ENCODE measurements around the gene TFB1M. TPM values are rescaled to one million over a fixed set of nuclear protein-coding genes. Genes with fewer than 3 reads are reported as not detected.

TFB1M gene
- total and polyA plus RNA-seq, 9 of the 15 experiments (the other 6 are each of a cell fraction or from before 2014, with no cell fraction given), result 34.6 to 145 (median 40.4) TPM

GRCh38 chr6:155314092-155314772, at the start of gene TFB1M (continued):
- no peak for TF ChIP-seq DMBX1 (CRISPR knock-in tag; IDR thresholded peaks at IDR 0.05; ENCODE audit: borderline replicate concordance)
- no peak for TF ChIP-seq ZHX1 (conservative IDR thresholded peaks at IDR 0.05; ENCODE audit: low read length)
- TF ChIP-seq EWSR1 (IDR thresholded peaks at IDR 0.05; ENCODE audit: borderline replicate concordance, low read depth, partially characterized antibody), result no peak
- TF ChIP-seq EHMT2 (IDR thresholded peaks at IDR 0.05), result no peak
- TF ChIP-seq FUS (optimal IDR thresholded peaks at IDR 0.05; ENCODE audit: low read depth, low read length), result no peak
- TF ChIP-seq KLF6 (CRISPR knock-in tag; IDR thresholded peaks at IDR 0.05; ENCODE audit: borderline replicate concordance), result no peak
- no peak for TF ChIP-seq KDM4B (IDR thresholded peaks at IDR 0.05; ENCODE audit: borderline replicate concordance in 2 of 2, low read depth in 1 of 2)
- no peak for TF ChIP-seq RUNX1 (IDR thresholded peaks at IDR 0.05; ENCODE audit: low read depth)
- peak; percentile 69 for TF ChIP-seq TAF9B (IDR thresholded peaks at IDR 0.05; ENCODE audit: partially characterized antibody)
- peak; percentile 40 to 92 (median 79) for TF ChIP-seq YY1 (IDR thresholded peaks at IDR 0.05; ENCODE audit: borderline replicate concordance in 1 of 3, control insufficient read depth in 1 of 3, extremely low read depth in 1 of 3, insufficient read depth in 3 of 3, insufficient read length in 1 of 3, insufficient replicate concordance in 2 of 3, low read depth in 1 of 3, low read length in 2 of 3)
- TF ChIP-seq E2F5 (CRISPR knock-in tag; IDR thresholded peaks at IDR 0.05), result no peak
- no peak for TF ChIP-seq STAT5A (IDR thresholded peaks at IDR 0.05; ENCODE audit: borderline replicate concordance, low read length)
- peak; percentile 70; the same call in 1 of the 2 replicates for TF ChIP-seq FOXP1 (CRISPR knock-in tag; IDR thresholded peaks at IDR 0.05)
- no peak for TF ChIP-seq ZNF583 (CRISPR knock-in tag; IDR thresholded peaks at IDR 0.05)
- TF ChIP-seq CBFB (CRISPR knock-in tag; IDR thresholded peaks at IDR 0.05), result no peak
- 0 out of 2 replicates have a peak, but pooled peaks have one; percentile 8 for TF ChIP-seq SMC3 (conservative IDR thresholded peaks at IDR 0.05; ENCODE audit: insufficient read depth, low read depth, low read length)
- no peak for TF ChIP-seq BRD9 (IDR thresholded peaks at IDR 0.05; ENCODE audit: low read depth, partially characterized antibody)
- no peak for TF ChIP-seq ZFX (CRISPR knock-in tag; IDR thresholded peaks at IDR 0.05)
- TF ChIP-seq TBL1XR1 (IDR thresholded peaks at IDR 0.05; ENCODE audit: low read length in 2 of 2), result no peak
- TF ChIP-seq RBM15 (IDR thresholded peaks at IDR 0.05; ENCODE audit: insufficient read depth, low read length), result no peak
- TF ChIP-seq MBD1 (CRISPR knock-in tag; IDR thresholded peaks at IDR 0.05), result no peak
- TF ChIP-seq U2AF2 (optimal IDR thresholded peaks at IDR 0.05; ENCODE audit: low read depth, low read length), result no peak
- no peak for TF ChIP-seq RAD21 (CRISPR knock-in tag; conservative IDR thresholded peaks at IDR 0.05 in 1 of 2, IDR thresholded peaks at IDR 0.05 in 1 of 2)
